Common myeloid progenitor, CD34-positive (primary cell): ENCODE data around the gene RERE.

Source experiments
- CTCF ChIA-PET: fragments of 350-600 bp; sonication (Branson Sonifier 250); formaldehyde crosslinking; loops from one replicate; lab custom pipeline; 2021; ENCODE audit warnings: antibody characterized with exemption; lab: Charles Lee
- POLR2A ChIA-PET: fragments of 350-600 bp; sonication (Branson Sonifier 250); formaldehyde crosslinking; loops from one replicate; lab custom pipeline; 2021; ENCODE audit warnings: antibody characterized with exemption; lab: Charles Lee
- DNase-seq, 3 donors: peaks; one replicate each; pipeline versions ENCODE4 v3.0.0 to v3.0.0-alpha.2; 2013
- H3K27ac ChIP-seq, 2 experiments: 1 replicate in 1 of 2; 2 replicates in 1 of 2; pipeline ENCODE4 v1.7.0; 2013; ENCODE audit warnings: inconsistent platforms in 2 of 2, low read length in 2 of 2, mild to moderate bottlenecking in 2 of 2, low read depth in 1 of 2, moderate library complexity in 1 of 2; ENCODE audit not compliant: severe bottlenecking in 2 of 2, insufficient read depth in 1 of 2, poor library complexity in 1 of 2
- H3K27me3 ChIP-seq, 5 experiments: replicated peaks in 2 of 5; 1 replicate in 3 of 5; 2 replicates in 2 of 5; pipeline versions ENCODE4 v1.6.1 to v1.7.0; 2013; ENCODE audit warnings: low read length in 4 of 5, mild to moderate bottlenecking in 2 of 5, moderate library complexity in 2 of 5, inconsistent platforms in 1 of 5; ENCODE audit not compliant: insufficient read depth in 5 of 5, control insufficient read depth in 4 of 5
- H3K36me3 ChIP-seq, 4 experiments: 1 replicate in 2 of 4; 2 replicates in 2 of 4; pipeline versions ENCODE4 v1.6.1 to v1.7.0; 2013; ENCODE audit warnings: low read length in 3 of 4, control low read depth in 1 of 4, mild to moderate bottlenecking in 1 of 4; ENCODE audit not compliant: control insufficient read depth in 4 of 4, insufficient read depth in 4 of 4
- H3K4me1 ChIP-seq, 4 experiments: 1 replicate in 3 of 4; 2 replicates in 1 of 4; pipeline versions ENCODE4 v1.6.1 to v1.7.1; 2013; ENCODE audit warnings: low read length in 3 of 4, mild to moderate bottlenecking in 3 of 4, control low read depth in 1 of 4, inconsistent platforms in 1 of 4, moderate library complexity in 1 of 4; ENCODE audit not compliant: control insufficient read depth in 4 of 4, insufficient read depth in 4 of 4; ENCODE audit errors: control extremely low read depth in 1 of 4
- H3K4me3 ChIP-seq, 7 experiments: 1 replicate in 4 of 7; 2 replicates in 3 of 7; pipeline versions ENCODE4 v1.5.1 to v1.7.0; 2013; ENCODE audit warnings: mild to moderate bottlenecking in 7 of 7, low read length in 6 of 7, moderate library complexity in 6 of 7, inconsistent platforms in 2 of 7, low read depth in 2 of 7, control low read depth in 1 of 7; ENCODE audit not compliant: insufficient read depth in 4 of 7, control insufficient read depth in 1 of 7; ENCODE audit errors: extremely low read depth in 1 of 7
- H3K9me3 ChIP-seq, 5 experiments: 1 replicate in 4 of 5; 2 replicates in 1 of 5; pipeline versions ENCODE4 v1.6.1 to v1.7.1; 2013; ENCODE audit warnings: low read length in 4 of 5, mild to moderate bottlenecking in 2 of 5, inconsistent platforms in 1 of 5, low read depth in 1 of 5, moderate library complexity in 1 of 5; ENCODE audit not compliant: control insufficient read depth in 4 of 5, insufficient read depth in 2 of 5; ENCODE audit errors: control extremely low read depth in 1 of 5
- WGBS: methylation state at CpG from one replicate; pipeline ENCODE4 v1.1.5; 2013; ENCODE audit not compliant: insufficient coverage; 5-methylcytosine and 5-hydroxymethylcytosine counted together

The RERE gene

DNA sequence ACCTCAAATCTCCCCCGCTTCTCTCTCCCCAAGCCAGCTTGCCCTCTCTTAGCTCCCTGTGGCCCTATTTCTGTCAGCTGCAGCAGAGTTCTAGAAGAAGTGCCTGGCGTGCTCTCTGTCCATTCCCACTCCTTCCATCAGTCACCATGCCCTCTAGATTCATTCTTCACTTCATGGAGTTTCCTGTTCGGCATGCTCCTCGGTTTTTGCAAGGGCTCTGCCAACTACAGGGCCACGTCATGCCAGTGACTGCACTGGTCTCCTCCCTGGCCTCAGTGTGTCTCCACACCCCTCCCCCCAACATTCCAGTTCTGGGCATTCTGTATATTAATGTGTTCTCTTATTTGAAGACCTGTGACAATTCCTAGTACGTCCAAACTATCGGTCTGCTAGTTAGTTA is 385.7 kb downstream of the RERE start:
- H3K4me1 ChIP-seq: peaks cover 41 to 54% (median 53%) of the 10 kb centered on the region in 4 experiments
- CTCF ChIA-PET: interaction anchor here (1.1 to 2.9 kb wide), 6 partner anchors 17 to 130 kb away, joined by 3 to 14 read pairs (median 3); no protein-coding TSS in a partner anchor
- WGBS: 95% methylated on average over 4 of the region's 7 CpGs

DNA sequence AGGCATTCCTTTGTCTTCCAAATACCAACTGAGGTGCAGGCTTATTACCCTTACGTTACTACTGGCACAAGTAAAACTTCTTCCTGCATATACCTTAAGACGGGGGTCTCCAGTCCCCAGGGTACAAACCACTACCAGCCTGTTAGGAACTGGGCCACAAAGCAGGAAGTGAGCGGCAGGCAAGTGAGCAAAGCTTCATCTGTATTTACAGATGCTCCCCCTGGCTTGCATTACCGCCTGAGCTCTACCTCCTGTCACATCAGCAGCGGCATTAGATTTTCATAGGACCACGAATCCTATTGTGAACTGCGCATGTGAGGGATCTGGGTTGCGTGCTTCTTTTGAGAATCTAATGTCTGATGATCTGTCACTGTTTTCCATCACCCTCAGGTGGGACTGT is 386.4 kb downstream of the RERE start:
- 31% methylated on average over 5 of the region's 8 CpGs for WGBS
- peaks cover 45 to 61% (median 60%) of the 10 kb centered on the region in 4 experiments for H3K4me1 ChIP-seq
- POLR2A ChIA-PET: interaction anchor here (0.5 kb wide), 1 partner anchor 390 kb away, joined by 4 read pairs; no protein-coding TSS in a partner anchor

More for the DNA sequence above, 385.7 kb downstream of the RERE start:
- no peak for DNase-seq
- H3K27ac ChIP-seq: no peak overlapping the region
- POLR2A ChIA-PET: no interaction called here
- H3K27me3 ChIP-seq: no peaks in the 10 kb centered on the region
- no peaks in the 10 kb centered on the region for H3K9me3 ChIP-seq
- H3K4me3 ChIP-seq: no peak overlapping the region
- H3K36me3 ChIP-seq: peaks cover 0 to 4% (median 2%) of the 10 kb centered on the region in 4 experiments

DNA sequence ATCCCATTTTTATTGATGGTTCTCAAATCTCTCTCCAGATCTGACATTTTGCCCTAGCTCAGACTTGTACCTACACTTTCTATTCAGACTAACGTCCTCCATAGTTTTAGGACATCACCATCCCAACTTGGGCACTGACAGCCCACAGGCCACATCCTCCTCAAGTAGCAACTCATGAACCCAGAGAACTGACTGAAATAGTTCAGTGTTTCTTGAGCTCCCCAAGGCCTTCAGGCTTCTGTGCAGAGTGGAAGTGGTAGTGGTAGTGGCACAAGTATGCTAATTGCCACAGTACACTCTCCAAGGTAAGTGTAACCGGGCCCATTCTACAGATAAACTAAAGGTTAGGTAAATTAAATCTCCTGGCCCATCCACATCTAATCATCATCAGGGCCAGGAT is 387.0 kb downstream of the RERE start:
- H3K27ac ChIP-seq: no peak overlapping the region
- POLR2A ChIA-PET: no interaction called here
- H3K4me3 ChIP-seq: peak overlapping the region in 2 of 7 experiments; percentile 6 to 28
- peaks cover 0 to 4% (median 1%) of the 10 kb centered on the region in 4 experiments for H3K36me3 ChIP-seq
- DNase-seq: no peak
- no peaks in the 10 kb centered on the region for H3K9me3 ChIP-seq
- WGBS: 38% methylated on average over 1 of the region's 2 CpGs
- H3K4me1 ChIP-seq: peaks cover 48 to 67% (median 64%) of the 10 kb centered on the region in 4 experiments
- H3K27me3 ChIP-seq: no peaks in the 10 kb centered on the region
- CTCF ChIA-PET: interaction anchor here (0.5 to 2.9 kb wide), 5 partner anchors 8 to 1238 kb away, joined by 3 to 14 read pairs (median 6); no protein-coding TSS in a partner anchor

More for the DNA sequence above, 386.4 kb downstream of the RERE start:
- Histone ChIP-seq H3K27me3 (no peaks in the 10 kb centered on the region), H3K36me3 (peaks cover 0 to 4% (median 2%) of the 10 kb centered on the region in 4 experiments), H3K4me3 (peak overlapping the region in 1 of 7 experiments; percentile 6), H3K9me3 (no peaks in the 10 kb centered on the region), H3K27ac (no peak overlapping the region)
- CTCF ChIA-PET: interaction anchor here (0.7 to 2.9 kb wide), 8 partner anchors 7 to 130 kb away, joined by 3 to 14 read pairs (median 3); no protein-coding TSS in a partner anchor
- peak; percentile 40 to 80 (median 72) for DNase-seq

DNA sequence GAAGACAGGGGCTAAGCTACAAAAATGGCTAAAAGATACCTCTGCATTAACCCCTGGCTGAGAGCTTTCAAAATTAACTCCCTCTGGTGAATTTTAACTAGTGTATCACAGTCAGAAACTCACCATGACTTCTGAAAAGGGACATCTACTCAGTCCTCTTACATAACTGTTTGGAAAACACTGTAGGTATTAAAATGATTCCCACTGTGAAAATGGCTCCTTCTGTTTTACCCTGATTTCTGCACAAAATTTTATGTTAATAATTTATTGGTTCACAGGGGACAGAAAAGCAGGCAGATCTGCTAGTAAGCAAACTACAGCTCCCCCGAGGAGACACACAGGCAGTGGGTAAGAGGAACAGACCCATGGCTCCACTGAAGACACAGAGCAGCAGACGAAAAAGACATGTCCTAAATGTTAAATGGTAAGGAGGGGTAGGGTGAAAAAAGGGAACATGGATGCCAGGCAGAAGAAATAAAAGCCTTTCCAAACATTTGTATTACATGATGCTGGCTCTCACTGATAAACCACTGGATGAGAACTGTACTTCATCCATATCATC is 387.8 kb downstream of the RERE start:
- CTCF ChIA-PET: interaction anchor here (1.7 to 2.9 kb wide), 3 partner anchors 9 to 20 kb away, joined by 7 to 14 read pairs (median 8); no protein-coding TSS in a partner anchor

DNA sequence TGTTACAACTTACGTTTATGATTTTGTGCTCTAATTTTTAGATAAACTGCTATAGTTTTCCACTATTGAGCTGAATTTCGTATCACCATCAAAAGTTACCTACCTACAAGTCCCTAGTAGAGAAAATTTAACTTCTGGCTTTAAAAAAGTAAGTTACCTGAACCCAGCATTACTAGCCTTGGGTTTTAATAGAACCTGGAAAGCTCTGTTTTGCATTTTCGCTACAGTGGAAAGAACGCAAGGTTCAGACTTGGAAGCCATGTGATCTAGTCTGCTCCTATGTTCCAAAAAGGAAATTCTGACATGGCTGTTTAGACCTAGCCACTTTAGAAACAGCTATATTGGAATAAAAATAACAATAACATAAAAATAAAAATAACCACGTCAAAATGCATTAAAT is 389.0 kb downstream of the RERE start:
- ChIA-PET POLR2A (interaction anchor here (0.6 to 1.6 kb wide), 4 partner anchors 21 to 1906 kb away, joined by 3 to 6 read pairs (median 4); no protein-coding TSS in a partner anchor), CTCF (interaction anchor here (1.1 to 2.5 kb wide), 5 partner anchors 10 to 299 kb away, joined by 3 to 8 read pairs (median 7); no protein-coding TSS in a partner anchor)

More for the DNA sequence above, 387.8 kb downstream of the RERE start:
- Histone ChIP-seq H3K27me3 (no peaks in the 10 kb centered on the region), H3K27ac (no peak overlapping the region), H3K4me1 (peaks cover 51 to 75% (median 73%) of the 10 kb centered on the region in 4 experiments), H3K36me3 (peaks cover 0 to 2% (median 0%) of the 10 kb centered on the region in 4 experiments), H3K9me3 (no peaks in the 10 kb centered on the region), H3K4me3 (no peak overlapping the region)
- POLR2A ChIA-PET: interaction anchor here (0.5 kb wide), 1 partner anchor 66 kb away, joined by 5 read pairs; no protein-coding TSS in a partner anchor
- WGBS: 57% methylated on average over 1 of the region's 2 CpGs
- DNase-seq: peak in 1 of 3 donors; percentile 29

DNA sequence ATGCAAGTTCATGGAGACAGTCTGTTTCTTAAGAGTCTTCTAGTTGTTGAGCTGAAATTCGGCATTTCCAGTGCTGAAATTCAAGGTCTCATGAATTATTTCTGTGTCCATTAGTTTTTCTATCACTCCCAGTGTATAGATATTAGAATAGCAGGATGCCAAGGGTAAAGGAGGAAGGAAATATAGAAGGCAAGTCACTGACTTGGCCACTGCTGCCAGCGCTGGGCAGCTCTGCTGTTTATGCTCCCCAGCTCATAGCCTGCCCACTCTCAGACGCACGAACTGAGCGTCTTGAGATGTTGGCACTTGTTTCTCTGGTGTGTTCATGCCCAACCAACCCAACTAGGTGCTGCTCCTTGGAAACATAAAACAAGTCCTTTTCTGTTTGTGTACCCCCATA is 389.5 kb downstream of the RERE start:
- 0% methylated on average over 1 of the region's 5 CpGs for WGBS
- peak overlapping the region; percentile 40 to 67 for H3K27ac ChIP-seq

More for the DNA sequence above, 389.0 kb downstream of the RERE start:
- Histone ChIP-seq H3K4me3 (peak overlapping the region in 3 of 7 experiments; percentile 47 to 61 (median 53)), H3K36me3 (no peaks in the 10 kb centered on the region), H3K9me3 (no peaks in the 10 kb centered on the region), H3K27me3 (no peaks in the 10 kb centered on the region), H3K4me1 (peaks cover 51 to 83% (median 81%) of the 10 kb centered on the region in 4 experiments), H3K27ac (peak overlapping the region; percentile 40 to 67)
- WGBS: 44% methylated on average over 3 of the region's 5 CpGs
- DNase-seq: no peak

More for the DNA sequence above, 389.5 kb downstream of the RERE start:
- Histone ChIP-seq H3K36me3 (no peaks in the 10 kb centered on the region), H3K4me3 (peak overlapping the region in 6 of 7 experiments; percentile 4 to 61 (median 38)), H3K27me3 (no peaks in the 10 kb centered on the region), H3K4me1 (peaks cover 51 to 87% (median 83%) of the 10 kb centered on the region in 4 experiments), H3K9me3 (no peaks in the 10 kb centered on the region)
- POLR2A ChIA-PET: interaction anchor here (0.6 to 1.6 kb wide), 4 partner anchors 21 to 1906 kb away, joined by 3 to 6 read pairs (median 4); no protein-coding TSS in a partner anchor
- CTCF ChIA-PET: interaction anchor here (1.0 to 2.3 kb wide), 4 partner anchors 12 to 299 kb away, joined by 3 to 8 read pairs (median 4); no protein-coding TSS in a partner anchor
- no peak for DNase-seq
